ENCODE data around the gene PTGS1.

- TF ChIP-seq FOXA2 (IDR thresholded peaks at IDR 0.05) (no peak), CTCF (IDR thresholded peaks at IDR 0.05; ENCODE audit: low read depth, low read length, missing input control) (no peak), MAX (IDR thresholded peaks at IDR 0.05) (no peak), GABPA (IDR thresholded peaks at IDR 0.05 in 1 of 2, conservative IDR thresholded peaks at IDR 0.05 in 1 of 2) (no peak), TAF1 (conservative IDR thresholded peaks at IDR 0.05) (no peak), REST (IDR thresholded peaks at IDR 0.05) (no peak), SP1 (IDR thresholded peaks at IDR 0.05) (no peak), FOXA1 (IDR thresholded peaks at IDR 0.05) (no peak), JUND (IDR thresholded peaks at IDR 0.05) (no peak), EGR1 (IDR thresholded peaks at IDR 0.05; ENCODE audit: low read depth in 2 of 2) (no peak), RXRA (IDR thresholded peaks at IDR 0.05) (no peak), ATF3 (IDR thresholded peaks at IDR 0.05) (no peak)
These were observed 30.7 kb upstream of the PTGS1 start for GRCh38 chr9:122340161-122340560.
